Cortex of kidney (tissue), 1 donor: Measurements from ENCODE around the gene SFTPA2.
"Not testable (repeated sequence)": the region's sequence is repeated elsewhere in the genome, so short reads cannot be mapped to it uniquely, and the experiment has no call there.

Source experiments
- DNase-seq: peaks from one replicate; lab custom pipeline; 2025; lab: John Stamatoyannopoulos, UW

The SFTPA2 gene

GRCh38 chr10:79560160-79560709 is at the start of gene SFTPA2:
Gene SFTPA2 (minus strand): TSS chr10:79560407. CDS start chr10:79559483, 924 bp downstream.
- no peak for DNase-seq

- DNase-seq = no peak
These were observed 48.5 kb upstream of the SFTPA2 start for GRCh38 chr10:79608505-79609375.

GRCh38 chr10:79605308-79605707 is 45.1 kb upstream of the SFTPA2 start:
- no peak for DNase-seq

DNA sequence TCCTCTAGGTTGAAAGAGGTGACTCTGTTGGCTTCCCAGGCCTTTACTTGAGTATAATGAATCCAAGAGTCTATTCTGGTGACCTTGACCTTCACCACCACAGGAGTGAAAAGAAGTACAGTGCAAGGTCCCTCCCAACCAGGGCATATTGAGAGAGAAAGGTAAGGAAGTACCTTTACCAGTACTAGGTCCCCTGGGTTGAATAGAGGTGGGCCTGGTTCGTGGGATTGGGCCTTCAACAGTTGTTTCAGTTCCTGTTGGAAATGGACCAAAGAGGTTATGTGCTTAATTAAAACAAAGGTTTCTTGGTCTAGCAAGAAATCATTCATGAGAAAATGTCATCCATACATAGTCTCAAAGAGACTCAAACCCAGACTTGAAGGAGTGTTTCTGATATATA is 44.1 kb upstream of the SFTPA2 start:
- no peak for DNase-seq

DNA sequence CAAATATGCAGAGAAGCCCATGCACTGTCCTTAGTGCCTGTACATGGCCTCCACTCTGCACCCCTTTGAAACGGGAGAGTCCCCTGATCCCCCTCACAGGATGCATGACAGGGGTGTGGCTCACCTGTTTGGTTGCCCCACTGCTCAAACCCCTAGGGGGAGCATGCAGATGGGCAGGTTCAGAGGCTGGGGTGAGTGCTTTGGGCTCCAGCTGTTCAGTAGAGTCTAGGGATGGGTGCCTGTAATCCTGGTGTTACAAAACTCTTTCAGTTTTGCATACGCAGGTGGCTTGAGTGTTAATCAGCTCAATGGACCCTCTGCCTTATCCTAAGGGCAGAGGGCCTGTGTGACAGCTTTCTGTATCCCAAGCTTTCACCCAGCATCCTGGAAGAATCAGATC is 42.7 kb upstream of the SFTPA2 start:
- DNase-seq = no peak

DNA sequence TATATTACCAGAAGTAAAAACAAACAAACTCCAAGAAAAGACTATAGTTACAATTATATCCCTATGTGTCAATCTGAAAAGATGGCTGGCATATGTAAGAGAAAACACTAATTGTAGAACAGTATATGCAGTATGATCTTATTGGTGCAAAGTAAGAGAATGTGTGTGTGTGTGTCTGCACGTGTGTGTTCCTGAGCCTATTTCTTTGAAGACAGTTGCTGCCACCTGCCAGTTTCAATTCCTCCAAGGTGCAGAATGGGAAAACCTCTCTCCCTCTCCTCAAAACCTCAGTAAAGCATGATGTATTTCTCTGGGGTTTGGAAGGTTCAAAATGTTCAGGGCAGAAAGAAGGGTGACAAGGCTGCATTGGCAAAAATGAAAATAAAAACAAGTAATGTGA is 41.7 kb upstream of the SFTPA2 start:
- DNase-seq = no peak

DNA sequence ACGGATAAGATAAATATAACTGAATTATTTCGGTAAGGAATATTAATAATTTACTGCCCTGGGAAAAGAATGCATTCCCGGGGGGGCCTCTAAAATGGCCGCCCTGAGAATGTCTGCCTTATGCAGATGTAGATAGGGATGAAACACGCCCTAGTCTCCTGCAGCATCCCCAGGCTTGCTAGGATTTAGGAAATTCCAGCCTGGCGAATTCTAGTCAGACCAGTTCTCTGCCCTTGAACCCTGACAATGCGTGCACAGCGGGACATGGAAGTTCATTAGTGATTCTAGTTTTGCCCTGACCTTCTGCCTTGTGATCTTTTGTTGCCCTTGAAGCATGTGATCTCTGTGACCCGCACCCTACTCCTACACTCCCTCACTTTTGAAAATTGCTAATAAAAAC is 39.4 kb upstream of the SFTPA2 start:
- DNase-seq = not testable (repeated sequence)

- DNase-seq = no peak
These were observed 35.3 kb upstream of the SFTPA2 start for GRCh38 chr10:79595510-79595909.

GRCh38 chr10:79594565-79594964 is 34.4 kb upstream of the SFTPA2 start:
- not testable (repeated sequence) for DNase-seq

DNA sequence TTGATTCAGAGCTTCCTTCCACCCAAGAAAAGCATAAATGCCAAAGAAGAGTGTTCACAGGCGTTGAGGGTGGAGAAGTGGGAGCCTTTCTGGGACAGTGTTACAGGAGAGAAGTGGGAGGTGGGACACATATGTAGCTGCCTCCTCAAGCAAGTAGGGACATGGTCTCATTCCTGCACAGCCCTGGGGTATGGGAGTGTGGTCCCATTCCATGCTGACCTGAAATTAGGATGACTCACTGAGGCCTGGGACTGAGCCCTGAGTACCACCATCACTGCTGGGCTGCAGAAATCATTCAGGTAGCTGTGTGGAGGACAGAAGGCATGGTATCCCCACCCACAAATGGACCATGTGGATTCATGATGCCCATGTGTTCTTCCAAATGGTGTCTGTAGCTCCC is 33.2 kb upstream of the SFTPA2 start:
- DNase-seq = no peak

- no peak for DNase-seq
These were observed 28.6 kb upstream of the SFTPA2 start for GRCh38 chr10:79588800-79589199.

- no peak for DNase-seq
These were observed 26.7 kb upstream of the SFTPA2 start for GRCh38 chr10:79586933-79587332.

- DNase-seq = no peak
These were observed 25.8 kb upstream of the SFTPA2 start for GRCh38 chr10:79585870-79586527.

DNA sequence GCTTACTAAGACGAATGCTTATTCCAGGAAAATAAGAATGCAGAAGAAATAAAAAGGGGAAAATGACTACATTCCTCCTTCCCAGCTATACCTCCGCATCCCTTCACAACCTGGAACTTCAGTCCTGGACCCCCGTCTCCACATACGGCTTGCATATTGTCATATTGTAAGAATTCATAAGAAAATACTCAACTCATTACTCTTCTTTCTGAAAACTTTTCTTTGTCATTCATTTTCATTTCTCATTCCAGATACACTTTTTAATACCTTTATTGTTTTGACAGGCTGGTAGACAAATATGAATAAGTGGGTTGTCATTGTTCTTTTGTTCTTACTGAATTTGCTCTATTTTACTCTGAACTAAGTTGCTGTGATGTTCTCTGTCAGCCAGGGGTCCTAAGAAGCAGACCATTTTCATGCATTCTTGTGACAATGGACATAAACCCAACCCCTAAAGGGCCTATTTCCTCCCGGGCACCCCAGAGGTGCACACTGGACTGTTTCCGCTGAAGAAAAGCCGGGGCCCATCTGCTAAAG is 23.3 kb upstream of the SFTPA2 start:
- DNase-seq = no peak

DNA sequence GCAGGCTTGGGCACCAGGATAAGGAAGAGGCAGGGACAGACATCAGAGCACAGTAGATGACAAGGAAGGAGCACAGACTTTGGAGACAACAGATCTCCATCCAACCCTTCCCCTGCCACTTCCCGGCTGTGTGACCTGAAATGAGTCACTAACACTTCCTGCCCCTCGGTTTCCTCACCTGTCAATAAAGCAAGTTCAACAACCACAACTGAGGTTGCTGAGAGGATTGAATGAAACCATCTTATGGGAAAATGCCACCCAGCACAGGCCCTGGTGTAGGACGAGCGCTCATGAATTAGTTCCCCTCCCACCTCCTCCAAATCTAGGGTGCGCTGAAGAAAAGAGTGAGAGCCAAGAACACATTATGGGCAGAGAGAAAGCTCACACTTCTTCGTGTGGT is 22.7 kb upstream of the SFTPA2 start:
- not testable (repeated sequence) for DNase-seq

DNA sequence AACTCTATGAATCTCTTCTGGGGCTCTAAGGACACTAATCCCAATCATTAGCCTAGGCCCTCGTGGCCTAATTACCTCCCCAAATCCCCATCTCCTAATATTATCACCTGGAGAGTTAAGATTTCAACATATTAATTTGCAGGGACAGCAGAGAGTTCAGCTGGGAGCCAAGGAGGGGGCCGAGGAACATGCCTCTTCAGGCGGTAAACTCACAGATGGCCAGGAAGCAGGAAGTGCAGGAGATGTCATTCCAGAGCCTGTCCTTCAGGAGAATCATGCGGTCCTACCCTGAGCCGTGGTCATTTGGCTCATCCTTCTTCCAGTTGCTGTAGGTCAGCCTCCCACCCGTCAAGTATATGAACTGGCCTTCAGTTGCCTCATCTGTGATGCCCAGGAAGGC is 21.9 kb upstream of the SFTPA2 start:
- DNase-seq = no peak

- DNase-seq = no peak
These were observed 20.8 kb upstream of the SFTPA2 start for GRCh38 chr10:79581044-79581443.

DNA sequence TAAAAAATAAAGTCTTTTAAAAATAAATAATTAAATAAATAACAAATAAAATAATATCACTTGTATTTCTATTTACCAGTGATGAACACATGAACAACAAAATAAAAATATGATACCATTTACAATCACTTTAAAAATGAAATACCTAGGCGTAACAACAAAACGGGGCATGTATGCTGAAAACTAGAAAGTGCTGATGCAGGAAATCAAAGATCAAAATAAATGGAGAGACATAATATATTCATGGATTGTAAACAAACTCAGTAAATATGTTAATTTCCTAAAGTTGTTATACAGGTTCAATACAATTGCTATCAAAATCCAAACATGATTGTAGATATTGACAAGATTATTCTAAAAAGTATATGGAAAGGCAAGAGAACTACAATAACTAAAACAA is 19.2 kb upstream of the SFTPA2 start:
- no peak for DNase-seq

DNA sequence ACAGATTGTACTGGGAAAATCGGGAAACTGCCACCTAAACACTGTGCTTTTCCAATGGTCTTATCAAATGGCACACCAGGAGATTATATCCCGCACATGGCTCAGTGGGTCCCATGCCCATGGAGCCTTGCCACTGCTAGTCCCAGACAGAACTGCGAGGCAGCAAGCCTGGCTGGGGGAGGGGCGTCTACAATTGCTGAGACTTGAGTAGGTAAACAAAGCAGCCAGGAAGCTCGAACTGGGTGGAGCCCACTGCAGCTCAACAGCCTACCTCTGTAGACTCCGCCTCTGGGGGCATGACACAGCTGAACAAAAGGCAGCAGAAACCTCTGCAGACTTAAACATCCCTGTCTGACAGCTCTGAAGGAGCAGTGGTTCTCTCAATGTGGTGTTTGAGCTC is 10.4 kb upstream of the SFTPA2 start:
- DNase-seq = not testable (repeated sequence)

GRCh38 chr10:79563426-79563825 is 3.2 kb upstream of the SFTPA2 start:
- DNase-seq = no peak

- DNase-seq = no peak
These were observed 2.0 kb upstream of the SFTPA2 start for GRCh38 chr10:79562135-79562756.

GRCh38 chr10:79561257-79561656 is 1.1 kb upstream of the SFTPA2 start:
- no peak for DNase-seq
